Hepatocyte (in vitro differentiated cells): ENCODE results near the gene RNF208.

Experiments used
- EZH2 ChIP-seq: fragments of 200-600 bp; sonication (generic); IDR thresholded peaks from 2 replicates; pipeline ENCODE4 v1.6.1; 2016; ENCODE audit warnings: antibody characterized with exemption, mild to moderate bottlenecking, borderline replicate concordance
- TF ChIP-seq, protein P1 (sequence below): fragments of 200-600 bp; sonication (generic); IDR thresholded peaks from 2 replicates; pipeline ENCODE4 v1.5.1; 2016; ENCODE audit warnings: antibody characterized with exemption, mild to moderate bottlenecking; ENCODE audit not compliant: poor library complexity

DNA sequence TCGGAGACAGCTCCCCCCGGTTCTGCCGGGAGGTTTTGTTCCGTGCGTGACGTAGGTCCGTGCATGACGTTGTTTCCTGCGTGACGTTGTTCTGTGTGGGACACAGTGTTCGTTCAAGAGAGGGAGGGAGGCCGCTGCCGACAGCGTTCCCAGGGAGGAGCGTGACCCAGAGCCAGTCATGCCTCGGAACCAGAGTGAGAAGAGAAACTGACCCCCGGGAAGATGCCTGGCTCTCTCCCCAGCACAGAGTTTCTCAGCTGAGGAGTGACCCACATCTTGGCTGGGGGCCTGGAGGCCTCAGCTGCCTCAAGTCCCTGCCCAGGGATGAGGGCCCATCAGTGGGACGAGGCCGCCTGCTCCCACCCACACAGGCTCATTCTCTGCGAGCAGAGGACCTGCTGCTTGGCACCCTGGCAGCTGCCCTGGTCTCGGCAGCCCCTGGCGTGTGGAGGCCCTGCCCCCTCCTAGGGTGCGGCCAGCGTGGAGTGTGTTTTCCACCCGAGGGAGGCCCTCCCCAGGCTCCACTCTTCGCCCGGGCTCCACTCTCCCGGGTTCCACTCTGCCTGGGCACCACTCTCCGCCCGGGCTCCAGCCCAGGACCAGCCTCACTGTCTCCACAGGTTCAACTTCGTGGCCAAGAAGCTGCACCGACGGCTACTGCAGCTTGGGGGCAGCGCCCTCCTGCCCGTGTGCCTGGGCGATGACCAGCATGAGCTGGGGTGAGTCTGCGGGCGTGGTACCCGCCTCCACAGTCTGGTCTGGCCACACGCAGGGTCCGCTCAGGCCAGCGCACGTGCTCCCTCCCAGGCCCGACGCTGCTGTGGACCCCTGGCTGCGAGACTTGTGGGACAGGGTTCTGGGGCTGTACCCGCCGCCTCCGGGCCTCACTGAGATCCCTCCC, 8.6 kb downstream of the RNF208 start:
- TF ChIP-seq, protein P1, sequence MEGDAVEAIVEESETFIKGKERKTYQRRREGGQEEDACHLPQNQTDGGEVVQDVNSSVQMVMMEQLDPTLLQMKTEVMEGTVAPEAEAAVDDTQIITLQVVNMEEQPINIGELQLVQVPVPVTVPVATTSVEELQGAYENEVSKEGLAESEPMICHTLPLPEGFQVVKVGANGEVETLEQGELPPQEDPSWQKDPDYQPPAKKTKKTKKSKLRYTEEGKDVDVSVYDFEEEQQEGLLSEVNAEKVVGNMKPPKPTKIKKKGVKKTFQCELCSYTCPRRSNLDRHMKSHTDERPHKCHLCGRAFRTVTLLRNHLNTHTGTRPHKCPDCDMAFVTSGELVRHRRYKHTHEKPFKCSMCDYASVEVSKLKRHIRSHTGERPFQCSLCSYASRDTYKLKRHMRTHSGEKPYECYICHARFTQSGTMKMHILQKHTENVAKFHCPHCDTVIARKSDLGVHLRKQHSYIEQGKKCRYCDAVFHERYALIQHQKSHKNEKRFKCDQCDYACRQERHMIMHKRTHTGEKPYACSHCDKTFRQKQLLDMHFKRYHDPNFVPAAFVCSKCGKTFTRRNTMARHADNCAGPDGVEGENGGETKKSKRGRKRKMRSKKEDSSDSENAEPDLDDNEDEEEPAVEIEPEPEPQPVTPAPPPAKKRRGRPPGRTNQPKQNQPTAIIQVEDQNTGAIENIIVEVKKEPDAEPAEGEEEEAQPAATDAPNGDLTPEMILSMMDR: peak; percentile 12
- TF ChIP-seq EZH2: no peak
